ENCODE results near the gene RSAD1. TPM values are rescaled to one million over a fixed set of nuclear protein-coding genes. Genes with fewer than 3 reads are reported as not detected.

The RSAD1 gene
- total RNA-seq, 6 donors from 2014 or later = 26.8 to 47.3 (median 34.9) TPM

DNA sequence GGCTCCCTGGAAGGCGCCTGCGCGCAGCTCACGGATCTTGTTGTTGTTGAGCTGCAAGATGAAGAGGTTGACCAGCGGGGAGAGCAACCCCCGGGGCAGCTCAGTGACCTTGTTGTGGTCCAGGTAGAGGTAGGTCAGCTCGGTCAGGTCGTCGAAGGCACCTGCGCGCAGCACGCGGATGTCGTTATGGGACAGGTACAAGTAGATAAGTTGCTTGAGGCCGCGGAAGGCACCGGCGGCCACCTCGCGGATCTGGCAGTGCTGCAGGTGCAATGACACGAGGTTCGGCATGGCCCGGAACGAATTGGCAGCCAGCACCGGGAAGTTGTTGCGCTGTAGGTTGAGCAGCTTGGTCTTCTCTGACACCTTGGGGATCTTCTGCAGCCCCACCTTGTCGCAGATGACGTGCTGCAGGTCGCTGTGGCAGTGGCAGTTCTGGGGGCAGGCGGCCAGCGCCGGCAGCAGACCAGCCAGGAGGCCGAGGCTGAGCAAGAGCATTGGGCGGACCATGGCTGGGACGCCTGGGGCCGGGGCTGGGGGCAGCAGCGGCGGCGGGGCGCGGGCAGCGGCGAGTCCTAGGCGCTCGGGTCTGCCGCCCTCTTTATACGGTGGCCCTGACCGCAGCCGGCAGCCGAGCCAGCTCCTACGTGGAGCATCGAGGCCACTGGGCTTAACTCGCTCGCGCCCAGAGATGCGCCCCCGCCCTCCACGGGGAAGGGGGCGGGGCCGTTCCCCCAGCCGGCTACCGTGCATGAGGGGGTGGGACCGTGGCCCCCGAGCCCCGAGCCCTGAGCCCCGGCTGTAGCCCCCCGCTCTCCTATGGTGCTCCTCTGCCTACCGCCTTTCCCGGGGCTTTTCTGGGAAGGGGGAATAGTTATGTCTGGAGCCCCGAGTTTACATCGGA is 10.1 kb upstream of the RSAD1 start, which contains the start of gene CHAD:
CHAD (minus strand) TSS at position 577 of the 904 bp plus-strand sequence; CDS start at position 510, 67 bp downstream.
- Histone ChIP-seq H3K4me1 (peaks cover 10 to 25% (median 13%) of the 10 kb centered on the region in 4 donors), H3K9me3 (no peaks in the 10 kb centered on the region), H3K27me3 (peaks cover 0 to 21% (median 4%) of the 10 kb centered on the region in 4 donors), H3K36me3 (peaks cover 0 to 25% (median 8%) of the 10 kb centered on the region in 4 donors), H3K27ac (no peak within 1 kb of the TSS), H3K4me3 (peak within 1 kb of the TSS in 3 of 4 donors; percentile 23 to 35 (median 26))
- ATAC-seq (ENCODE audit: low FRiP score in 2 of 2) = peak in 1 of 2 donors; percentile 46
- peak in 1 of 2 donors; percentile 87 for DNase-seq
- TF ChIP-seq EP300 (IDR thresholded peaks at IDR 0.05) (no peak), POLR2AphosphoS5 (IDR thresholded peaks at IDR 0.05) (no peak), POLR2A (IDR thresholded peaks at IDR 0.05) (no peak)
- TF ChIP-seq, protein P1, sequence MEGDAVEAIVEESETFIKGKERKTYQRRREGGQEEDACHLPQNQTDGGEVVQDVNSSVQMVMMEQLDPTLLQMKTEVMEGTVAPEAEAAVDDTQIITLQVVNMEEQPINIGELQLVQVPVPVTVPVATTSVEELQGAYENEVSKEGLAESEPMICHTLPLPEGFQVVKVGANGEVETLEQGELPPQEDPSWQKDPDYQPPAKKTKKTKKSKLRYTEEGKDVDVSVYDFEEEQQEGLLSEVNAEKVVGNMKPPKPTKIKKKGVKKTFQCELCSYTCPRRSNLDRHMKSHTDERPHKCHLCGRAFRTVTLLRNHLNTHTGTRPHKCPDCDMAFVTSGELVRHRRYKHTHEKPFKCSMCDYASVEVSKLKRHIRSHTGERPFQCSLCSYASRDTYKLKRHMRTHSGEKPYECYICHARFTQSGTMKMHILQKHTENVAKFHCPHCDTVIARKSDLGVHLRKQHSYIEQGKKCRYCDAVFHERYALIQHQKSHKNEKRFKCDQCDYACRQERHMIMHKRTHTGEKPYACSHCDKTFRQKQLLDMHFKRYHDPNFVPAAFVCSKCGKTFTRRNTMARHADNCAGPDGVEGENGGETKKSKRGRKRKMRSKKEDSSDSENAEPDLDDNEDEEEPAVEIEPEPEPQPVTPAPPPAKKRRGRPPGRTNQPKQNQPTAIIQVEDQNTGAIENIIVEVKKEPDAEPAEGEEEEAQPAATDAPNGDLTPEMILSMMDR (IDR thresholded peaks at IDR 0.05) = no peak
- 49 to 85% methylated on average over 26 to 47 of the region's 71 CpGs for WGBS, 2 donors

DNA sequence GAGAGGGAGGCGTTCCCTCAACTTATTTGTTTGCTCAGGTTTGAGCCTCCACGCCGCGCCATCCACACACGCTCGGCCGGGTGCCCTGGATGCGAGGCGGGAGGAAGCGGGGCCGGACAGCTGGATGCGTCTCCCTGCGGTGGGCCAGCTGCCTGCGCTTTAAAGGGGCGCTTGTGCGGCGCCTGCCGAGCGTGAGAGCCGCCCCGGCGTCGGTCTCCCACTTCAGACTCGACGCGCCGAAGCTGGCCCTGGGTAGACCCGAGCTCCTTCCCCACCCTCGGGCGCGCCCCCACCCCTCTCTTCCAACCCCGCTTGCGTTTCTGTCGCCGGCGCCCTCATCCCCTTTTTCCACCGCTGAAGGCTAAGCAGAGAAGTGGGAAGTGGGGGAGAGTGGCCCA is 9.5 kb upstream of the RSAD1 start:
- H3K4me3 ChIP-seq = peak overlapping the region in 3 of 4 donors; percentile 23 to 35 (median 26)
- DNase-seq (peak in 1 of 2 donors; percentile 82), ATAC-seq (ENCODE audit: low FRiP score in 2 of 2) (peak in 1 of 2 donors; percentile 45)
- peaks cover 10 to 25% (median 13%) of the 10 kb centered on the region in 4 donors for H3K4me1 ChIP-seq
- H3K9me3 ChIP-seq = no peaks in the 10 kb centered on the region
- TF ChIP-seq EP300 (IDR thresholded peaks at IDR 0.05) = no peak
- TF ChIP-seq POLR2A (IDR thresholded peaks at IDR 0.05) = no peak
- TF ChIP-seq, protein P1 (IDR thresholded peaks at IDR 0.05) = no peak
- no peak for TF ChIP-seq POLR2AphosphoS5 (IDR thresholded peaks at IDR 0.05)
- peaks cover 0 to 21% (median 4%) of the 10 kb centered on the region in 4 donors for H3K27me3 ChIP-seq
- peaks cover 0 to 29% (median 10%) of the 10 kb centered on the region in 4 donors for H3K36me3 ChIP-seq
- H3K27ac ChIP-seq = no peak overlapping the region
- WGBS, 2 donors = 21 to 26% methylated on average over 12 to 32 of the region's 37 CpGs

DNA sequence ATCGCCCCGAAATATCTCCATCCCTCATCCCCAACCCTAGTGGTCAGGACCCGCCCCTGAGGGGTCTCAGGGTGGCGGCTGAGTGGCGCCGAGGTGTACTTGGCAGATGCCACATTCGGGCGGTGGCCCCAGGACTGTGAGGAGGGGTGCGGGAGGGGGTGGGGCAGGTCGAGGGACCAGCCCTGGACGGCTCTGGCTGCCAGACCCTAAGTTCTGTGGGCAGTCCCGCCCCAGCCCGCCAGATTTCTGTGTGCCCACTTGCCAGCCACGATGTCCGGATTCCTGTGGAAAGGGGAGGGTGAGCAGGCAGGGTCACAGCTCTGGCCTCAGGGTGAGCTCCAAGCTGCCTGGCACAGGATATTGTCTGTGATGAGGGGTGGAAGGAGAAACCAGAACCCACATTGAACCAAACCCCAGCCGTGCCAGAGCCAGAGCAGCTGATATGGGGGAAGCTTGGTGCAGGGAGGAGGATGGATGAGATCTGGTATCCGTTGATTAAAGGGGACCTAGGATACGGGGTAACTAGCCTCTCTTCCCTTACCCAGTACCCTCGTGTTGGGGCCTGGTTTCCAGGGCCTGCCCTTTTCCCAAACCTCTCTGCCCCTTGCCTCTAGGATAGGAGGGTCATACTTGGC is 8.9 kb upstream of the RSAD1 start:
- H3K27ac ChIP-seq = no peak overlapping the region
- no peak overlapping the region for H3K4me3 ChIP-seq
- peaks cover 0 to 29% (median 12%) of the 10 kb centered on the region in 4 donors for H3K36me3 ChIP-seq
- H3K27me3 ChIP-seq = peaks cover 0 to 21% (median 4%) of the 10 kb centered on the region in 4 donors
- no peaks in the 10 kb centered on the region for H3K9me3 ChIP-seq
- DNase-seq (no peak), ATAC-seq (ENCODE audit: low FRiP score in 2 of 2) (no peak)
- H3K4me1 ChIP-seq = peaks cover 10 to 25% (median 13%) of the 10 kb centered on the region in 4 donors
- WGBS, 2 donors = 66 to 78% methylated on average over 17 to 18 of the region's 19 CpGs
- no peak for TF ChIP-seq EP300 (IDR thresholded peaks at IDR 0.05)
- TF ChIP-seq, protein P1 (IDR thresholded peaks at IDR 0.05) = no peak
- no peak for TF ChIP-seq POLR2A (IDR thresholded peaks at IDR 0.05)
- TF ChIP-seq POLR2AphosphoS5 (IDR thresholded peaks at IDR 0.05) = no peak

DNA sequence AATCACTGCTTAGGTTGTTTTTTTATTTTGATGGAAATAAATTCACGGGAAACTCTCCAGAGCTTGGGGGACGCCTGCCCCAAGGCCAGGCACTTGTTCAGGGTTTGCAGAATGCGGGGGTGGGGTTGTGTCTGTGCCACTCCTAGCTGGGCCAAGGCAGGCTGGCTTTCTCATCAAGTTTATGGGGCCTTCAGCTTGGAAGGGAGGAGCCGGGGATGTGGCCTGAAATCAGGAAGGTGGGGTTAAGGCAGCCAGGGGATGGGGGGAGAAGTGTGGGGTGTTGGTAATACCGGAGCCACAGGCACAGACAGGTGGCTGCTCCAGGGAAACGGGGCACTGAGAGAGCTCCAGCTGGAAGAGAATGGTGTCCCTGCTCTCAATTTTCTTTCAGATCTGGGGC is 8.2 kb upstream of the RSAD1 start:
- WGBS, 2 donors = 81 to 87% methylated on average over 6 of the region's 6 CpGs
- H3K36me3 ChIP-seq = peaks cover 0 to 29% (median 12%) of the 10 kb centered on the region in 4 donors
- DNase-seq = no peak
- no peak for ATAC-seq (ENCODE audit: low FRiP score in 2 of 2)
- peaks cover 10 to 25% (median 13%) of the 10 kb centered on the region in 4 donors for H3K4me1 ChIP-seq
- H3K4me3 ChIP-seq = no peak overlapping the region
- H3K27ac ChIP-seq = no peak overlapping the region
- peaks cover 0 to 21% (median 4%) of the 10 kb centered on the region in 4 donors for H3K27me3 ChIP-seq
- TF ChIP-seq POLR2A (IDR thresholded peaks at IDR 0.05) (no peak), POLR2AphosphoS5 (IDR thresholded peaks at IDR 0.05) (no peak), EP300 (IDR thresholded peaks at IDR 0.05) (no peak)
- TF ChIP-seq, protein P1 (IDR thresholded peaks at IDR 0.05) = no peak
- no peaks in the 10 kb centered on the region for H3K9me3 ChIP-seq
